NCI-H82 (cell line): ENCODE results near the gene AQP10.
"Not testable (repeated sequence)": the region's sequence is repeated elsewhere in the genome, so short reads cannot be mapped to it uniquely, and the experiment has no call there.

ENCODE experiments used
- DNase-seq: peaks from one replicate; lab custom pipeline; 2025; lab: John Stamatoyannopoulos, UW

Gene AQP10, protein sequence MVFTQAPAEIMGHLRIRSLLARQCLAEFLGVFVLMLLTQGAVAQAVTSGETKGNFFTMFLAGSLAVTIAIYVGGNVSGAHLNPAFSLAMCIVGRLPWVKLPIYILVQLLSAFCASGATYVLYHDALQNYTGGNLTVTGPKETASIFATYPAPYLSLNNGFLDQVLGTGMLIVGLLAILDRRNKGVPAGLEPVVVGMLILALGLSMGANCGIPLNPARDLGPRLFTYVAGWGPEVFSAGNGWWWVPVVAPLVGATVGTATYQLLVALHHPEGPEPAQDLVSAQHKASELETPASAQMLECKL

DNA sequence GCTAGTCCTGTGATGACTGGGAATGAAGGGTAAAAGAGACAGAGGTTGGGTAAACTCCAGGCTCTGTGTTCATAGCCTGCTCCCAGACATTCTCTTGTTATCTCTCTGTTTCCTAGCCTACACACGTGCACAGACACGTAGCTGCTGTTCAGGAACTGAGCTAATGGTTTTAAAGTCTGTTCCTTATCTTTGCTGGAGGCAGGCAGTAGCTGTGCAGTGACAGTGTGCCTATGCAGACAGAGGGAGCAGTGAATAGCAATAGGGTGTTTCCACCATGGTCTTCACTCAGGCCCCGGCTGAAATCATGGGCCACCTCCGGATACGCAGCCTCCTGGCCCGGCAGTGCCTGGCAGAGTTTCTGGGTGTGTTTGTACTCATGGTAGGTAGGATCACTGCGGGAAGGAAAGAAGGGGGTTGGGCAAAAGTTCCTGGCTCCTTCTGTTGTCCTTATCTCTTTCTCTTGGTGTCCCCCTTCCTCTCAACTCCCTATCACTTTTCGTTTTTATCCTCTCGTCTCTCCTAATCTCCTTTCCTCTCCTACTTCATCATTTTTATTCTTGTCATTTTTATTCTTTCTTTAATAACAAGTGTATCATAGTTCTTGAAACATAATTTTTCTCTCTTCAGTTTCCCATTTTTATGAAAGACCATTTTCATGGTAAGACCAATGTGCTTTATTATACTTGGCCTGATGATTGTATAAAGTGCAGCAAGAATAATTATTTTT lies at the start of gene AQP10:
AQP10 (plus strand) TSS at position 212 of the 727 bp plus-strand sequence; CDS start at position 275, 63 bp downstream.
- no peak for DNase-seq

DNA sequence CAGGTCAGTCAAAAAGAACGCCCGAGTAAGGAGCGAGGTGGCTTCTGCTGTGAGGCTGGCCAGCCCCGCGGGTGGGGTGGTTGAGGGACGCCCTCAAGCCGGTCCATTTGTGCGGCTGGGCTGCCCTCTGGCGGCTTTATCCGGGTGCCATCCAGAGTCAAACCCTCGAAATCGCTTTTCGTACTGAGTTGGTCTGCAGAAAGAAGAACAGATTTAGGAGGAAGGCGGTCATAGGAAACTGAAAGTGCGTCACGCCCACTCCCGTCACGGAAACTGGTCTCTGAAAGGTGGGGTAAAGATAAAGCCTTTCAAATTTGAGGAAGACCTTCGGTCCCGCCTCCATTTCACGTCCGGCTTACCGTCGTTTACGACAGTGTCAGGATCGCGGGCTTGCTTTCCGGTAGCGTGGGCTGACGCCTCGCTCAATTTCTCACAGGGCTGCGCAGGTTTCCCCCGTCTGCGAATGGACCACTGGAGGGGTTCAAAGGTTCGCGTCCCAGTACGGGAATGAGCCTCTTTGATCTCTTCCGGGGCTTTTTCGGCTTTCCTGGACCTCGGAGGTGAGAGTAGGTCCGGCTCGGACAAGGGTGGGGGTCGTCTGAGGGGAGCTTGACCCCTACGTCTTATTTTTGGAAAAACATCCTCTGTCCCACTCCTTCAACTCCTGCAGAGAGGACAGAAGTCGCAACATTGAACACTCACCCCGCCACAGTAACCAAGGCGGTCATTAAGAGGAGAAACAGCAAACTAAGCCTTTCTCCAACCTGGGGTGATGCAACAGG lies 48.5 kb upstream of the AQP10 start, which contains the start of gene HAX1:
HAX1 (plus strand) TSS at position 413 of the 782 bp plus-strand sequence; CDS start at position 508, 95 bp downstream.
- DNase-seq: peak; percentile 98

DNA sequence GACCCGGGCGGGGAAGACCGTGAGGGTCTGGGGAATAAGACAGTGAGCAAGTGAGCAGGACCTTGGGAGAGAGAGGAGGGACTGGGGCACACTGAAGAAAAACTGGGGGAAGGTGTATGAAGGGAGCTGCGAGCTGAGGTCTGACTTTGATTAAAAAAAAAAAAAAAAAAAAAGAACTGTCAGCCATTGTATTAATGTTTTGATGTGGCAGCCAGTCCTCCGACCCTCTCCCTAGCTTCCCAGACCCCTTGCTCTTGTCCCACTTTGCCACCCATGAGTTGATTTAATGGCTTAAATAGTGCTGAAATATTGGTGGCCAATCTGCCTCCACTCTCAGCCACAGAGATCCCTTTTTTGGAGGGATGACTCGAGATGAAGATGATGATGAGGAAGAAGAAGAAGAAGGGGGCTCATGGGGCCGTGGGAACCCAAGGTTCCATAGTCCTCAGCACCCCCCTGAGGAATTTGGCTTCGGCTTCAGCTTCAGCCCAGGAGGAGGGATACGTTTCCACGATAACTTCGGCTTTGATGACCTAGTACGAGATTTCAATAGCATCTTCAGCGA lies 47.8 kb upstream of the AQP10 start:
- DNase-seq: no peak

DNA sequence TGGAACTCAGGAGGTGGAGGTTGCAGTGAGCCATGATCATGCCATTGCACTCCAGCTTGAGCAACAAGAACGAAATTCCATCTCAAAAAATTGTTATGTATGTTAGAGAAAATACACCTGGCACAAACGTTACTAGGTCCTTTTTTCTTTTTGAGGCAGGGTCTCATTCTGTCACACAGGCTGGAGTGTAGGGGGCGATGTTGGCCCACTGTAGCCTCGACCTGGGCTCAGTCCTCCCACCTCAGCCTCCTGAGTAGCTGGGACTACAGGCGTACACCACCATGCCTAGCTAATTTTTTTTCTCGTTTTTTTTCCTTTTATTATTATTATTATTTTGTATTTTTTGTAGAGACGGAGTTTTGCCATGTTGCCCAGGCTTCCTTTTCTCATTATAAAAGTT lies 44.1 kb upstream of the AQP10 start:
- DNase-seq: peak; percentile 45

DNA sequence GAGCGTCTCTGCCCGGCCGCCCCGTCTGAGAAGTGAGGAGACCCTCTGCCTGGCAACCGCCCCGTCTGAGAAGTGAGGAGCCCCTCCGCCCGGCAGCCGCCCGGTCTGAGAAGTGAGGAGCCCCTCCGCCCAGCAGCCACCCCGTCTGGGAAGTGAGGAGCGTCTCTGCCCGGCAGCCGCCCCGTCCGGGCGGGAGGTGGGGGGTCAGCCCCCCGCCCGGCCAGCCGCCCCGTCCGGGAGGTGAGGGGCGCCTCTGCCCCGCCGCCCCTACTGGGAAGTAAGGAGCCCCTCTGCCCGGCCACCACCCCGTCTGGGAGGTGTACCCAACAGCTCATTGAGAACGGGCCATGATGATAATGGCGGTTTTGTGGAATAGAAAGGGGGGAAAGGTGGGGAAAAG lies 33.3 kb upstream of the AQP10 start:
- not testable (repeated sequence) for DNase-seq

DNA sequence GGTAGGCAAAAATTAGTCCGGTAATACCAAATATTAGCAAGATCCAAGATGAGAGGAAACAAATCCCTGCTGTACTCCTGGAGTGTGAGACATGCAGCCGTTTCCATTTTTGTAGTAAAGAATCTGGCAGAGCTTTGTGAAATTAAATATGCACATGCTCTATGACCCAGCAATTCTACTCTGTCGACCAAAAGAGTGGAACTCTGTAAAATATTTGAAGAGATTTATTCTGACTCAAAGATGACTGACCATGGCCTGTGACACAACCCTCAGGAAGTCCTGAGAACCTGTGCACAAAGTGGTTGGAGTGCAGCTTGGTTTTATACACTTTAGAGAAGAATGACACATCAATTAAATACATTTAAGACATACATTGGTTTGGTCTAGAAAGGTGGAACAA lies 32.2 kb upstream of the AQP10 start:
- DNase-seq: no peak

DNA sequence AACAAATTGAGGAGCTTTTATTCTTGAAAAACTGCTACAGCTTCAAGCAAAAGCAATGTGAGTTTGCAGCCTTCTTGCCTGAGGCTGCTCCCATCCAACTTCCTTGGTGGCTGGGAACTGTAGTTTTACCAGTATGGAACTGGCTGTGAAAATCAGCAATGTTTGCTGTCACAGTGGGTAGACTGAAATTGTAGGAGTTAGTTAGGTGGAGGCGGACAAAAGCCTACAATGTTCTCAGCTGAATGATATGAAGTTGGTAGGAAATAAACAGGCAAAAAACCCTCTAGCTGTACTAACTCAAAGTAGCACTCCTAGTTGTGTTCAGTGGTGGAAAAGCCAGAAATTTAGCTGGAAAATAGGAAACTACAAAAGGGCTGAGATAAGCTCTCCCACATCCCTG lies 30.0 kb upstream of the AQP10 start:
- no peak for DNase-seq

DNA sequence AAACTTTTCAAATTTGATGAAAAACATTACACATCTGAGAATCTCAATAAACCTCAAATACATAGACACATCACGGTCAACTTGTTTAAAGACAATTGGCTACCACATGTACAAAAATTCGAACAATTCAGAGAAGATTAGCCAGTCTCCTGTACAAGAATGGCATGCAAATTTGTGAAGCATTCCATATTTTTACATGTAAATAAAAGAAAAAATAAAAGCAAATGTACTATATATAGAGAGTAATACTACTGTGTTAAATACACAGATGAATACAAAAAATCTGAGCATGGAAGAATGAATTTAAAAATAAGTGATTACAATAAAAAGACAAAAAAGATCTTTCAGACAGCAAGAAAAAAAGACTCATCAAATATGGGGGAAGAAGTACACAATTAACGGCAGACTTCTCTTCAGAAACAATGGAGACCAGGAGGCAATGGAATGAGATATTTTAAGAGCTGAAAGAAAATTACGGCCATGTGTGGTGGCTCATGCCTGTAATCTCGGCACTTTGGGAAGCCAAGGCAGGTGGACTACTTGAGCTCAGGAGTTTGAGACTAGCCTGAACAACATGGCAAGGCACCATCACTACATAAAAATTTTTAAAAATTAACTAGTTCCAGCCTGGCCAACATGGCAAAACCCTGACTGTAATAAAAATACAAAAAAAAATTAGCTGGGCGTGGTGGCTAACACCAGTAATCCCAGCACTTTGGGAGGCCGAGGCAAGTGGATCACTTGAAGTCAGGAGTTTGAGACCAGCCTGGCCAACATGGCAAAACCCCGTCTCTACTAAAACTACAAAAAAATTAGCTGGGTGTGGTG lies 25.3 kb upstream of the AQP10 start:
- no peak for DNase-seq

DNA sequence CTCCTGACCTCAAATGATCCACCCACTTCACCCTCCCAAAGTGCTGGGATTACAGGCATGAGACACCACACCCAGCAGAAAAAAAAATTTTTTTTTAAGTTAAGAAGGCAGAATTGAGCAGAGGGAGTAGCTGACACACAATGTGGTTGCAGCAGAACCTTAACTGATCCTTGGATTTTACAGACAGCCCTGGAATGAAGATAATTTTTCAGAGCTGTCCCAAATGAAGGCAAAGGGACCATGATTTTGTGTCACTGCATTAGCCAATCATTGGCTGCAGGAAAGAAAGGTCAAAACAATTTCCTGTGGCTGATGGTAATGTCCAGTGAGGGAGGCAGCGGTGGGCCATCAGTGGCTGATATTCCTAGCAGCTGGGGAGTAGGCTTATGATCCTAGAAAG lies 19.3 kb upstream of the AQP10 start:
- no peak for DNase-seq

DNA sequence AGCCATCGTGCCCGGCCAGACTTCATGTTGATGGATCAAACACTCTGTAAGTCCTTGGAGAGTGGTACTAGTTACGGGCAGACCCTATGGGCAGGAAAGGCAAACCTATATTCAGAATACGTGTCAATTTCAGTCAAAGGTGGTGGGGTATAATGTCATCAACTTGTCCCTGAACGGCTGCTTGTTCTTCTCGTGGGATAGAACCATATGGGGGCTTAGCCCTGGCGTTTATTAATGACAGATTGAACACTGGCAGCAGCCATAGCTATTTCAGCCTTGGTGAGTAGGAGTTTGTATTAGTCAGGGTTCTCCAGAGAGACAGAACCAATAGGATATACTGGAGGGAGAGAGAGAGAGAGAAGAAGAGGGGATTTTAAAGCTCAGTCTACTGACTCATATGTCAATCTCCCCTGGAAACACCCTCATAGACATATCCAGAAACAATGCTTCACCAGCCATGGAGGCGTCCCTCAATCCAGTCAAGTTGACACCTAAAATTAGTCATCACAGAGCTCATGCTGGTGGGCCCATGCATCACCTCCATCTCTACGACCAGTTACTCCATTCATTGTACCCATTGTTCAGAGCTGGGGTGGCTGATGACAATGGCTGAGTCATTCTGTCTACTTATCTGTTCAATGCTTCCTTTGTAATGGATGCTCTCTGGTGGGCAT lies 16.1 kb upstream of the AQP10 start:
- no peak for DNase-seq

DNA sequence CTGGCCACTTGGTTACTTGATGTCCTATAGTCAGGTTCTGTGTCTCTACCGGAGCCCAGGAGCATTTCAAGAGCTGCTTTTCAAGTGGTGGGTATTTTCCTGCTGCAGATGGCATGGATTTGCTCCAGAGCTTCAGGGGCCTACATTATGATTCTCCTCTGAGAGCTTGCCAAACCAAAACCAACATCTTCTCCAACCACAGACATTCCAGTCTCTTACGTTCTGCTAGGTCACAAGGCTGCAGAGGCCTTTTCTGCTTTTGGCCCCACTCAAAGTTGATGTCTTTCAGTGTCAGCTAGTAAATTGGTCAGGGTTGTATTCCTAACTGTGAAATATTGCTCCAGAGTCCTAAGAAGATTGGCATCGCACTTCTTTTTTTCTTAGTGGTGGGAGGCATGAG lies 14.7 kb upstream of the AQP10 start:
- DNase-seq: no peak

DNA sequence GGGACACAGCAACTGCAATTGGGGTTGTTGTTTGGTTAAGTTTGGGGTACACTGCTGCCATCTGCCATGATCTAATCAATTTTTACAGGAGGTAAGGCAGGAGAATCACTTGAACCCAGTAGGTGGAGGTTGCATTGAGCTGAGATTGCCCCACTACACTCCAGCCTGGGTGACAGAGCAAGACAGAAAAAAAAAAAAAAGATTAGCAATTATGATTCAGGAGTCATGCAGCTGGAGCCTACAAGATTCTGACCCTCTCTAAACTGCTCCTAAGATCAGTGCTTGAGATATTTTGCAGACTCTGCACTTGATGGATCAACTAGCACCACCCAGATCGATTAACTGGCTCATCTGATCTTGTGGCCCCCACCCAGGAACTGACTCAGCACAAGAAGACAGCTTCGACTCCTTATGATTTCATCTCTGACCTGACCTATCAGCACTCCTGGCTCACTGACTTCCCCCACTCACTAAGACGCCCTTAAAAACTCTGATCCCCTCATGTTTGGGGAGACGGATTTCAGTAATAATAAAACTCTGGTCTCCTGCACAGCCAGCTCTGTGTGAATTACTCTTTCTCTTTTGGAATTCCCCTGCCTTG lies 13.1 kb upstream of the AQP10 start:
- not testable (repeated sequence) for DNase-seq

DNA sequence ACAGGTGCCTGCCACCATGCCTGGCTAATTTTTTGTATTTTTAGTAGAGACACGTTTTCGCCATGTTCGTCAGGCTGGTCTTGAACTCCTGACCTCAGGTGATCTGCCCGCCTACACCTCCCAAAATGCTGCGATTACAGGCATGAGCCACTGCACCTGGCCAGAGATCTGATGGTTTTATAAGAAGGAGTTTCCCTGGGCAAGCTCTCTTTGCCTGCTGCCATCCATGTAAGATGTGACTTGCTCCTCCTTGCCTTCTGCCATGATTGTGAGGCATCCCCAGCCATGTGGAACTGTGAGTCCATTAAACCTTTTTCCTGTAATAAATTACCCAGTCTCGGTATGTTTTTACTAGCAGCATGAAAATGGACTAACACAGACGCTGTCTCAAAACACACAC lies 11.8 kb upstream of the AQP10 start:
- DNase-seq: not testable (repeated sequence)

DNA sequence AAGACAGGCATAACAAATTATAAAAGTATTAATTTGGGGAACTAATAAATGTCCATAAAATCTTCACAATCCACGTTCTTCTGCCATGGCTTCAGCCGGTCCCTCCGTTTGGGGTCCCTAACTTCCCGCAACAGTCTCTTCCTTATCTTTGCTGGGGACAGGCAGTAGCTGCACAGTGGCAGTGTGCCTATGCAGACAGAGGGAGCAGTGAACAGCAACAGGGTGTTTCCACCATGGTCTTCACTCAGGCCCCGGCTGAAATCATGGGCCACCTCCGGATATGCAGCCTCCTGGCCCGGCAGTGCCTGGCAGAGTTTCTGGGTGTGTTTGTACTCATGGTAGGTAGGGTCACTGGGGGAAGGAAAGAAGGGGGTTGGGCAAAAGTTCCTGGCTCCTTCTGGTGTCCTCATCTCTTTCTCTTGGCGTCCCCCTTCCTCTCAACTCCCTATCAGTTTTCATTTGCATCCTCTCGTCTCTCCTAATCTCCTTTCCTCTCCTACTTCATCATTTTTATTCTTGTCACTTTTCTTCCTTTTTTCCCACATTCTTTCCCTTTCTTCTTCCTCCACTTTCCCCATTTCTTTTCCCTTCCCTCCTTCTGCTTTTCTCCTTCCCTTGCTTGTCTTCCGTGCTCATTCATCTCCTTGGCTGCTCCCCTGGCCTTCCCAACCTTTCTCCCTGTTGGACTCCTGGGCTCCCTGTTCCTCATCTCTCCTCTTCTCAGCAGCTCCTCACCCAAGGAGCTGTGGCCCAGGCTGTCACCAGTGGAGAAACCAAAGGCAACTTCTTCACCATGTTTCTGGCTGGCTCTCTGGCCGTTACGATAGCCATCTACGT lies 8.4 kb upstream of the AQP10 start:
- DNase-seq: not testable (repeated sequence)

DNA sequence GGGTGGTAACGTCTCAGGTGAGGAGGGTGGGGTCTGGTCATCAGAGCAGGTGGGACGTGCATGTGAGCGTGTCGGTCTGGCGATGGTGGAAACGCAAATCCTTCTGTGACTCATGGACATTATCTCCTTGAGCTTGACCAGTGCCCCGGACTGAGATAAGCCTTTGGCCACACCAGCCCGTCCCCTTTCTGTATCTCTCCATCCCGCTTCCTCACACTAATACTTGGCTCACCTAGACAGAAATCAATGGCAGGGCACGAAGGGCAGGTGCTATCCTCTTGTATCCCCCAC lies 7.9 kb upstream of the AQP10 start:
- DNase-seq: no peak

DNA sequence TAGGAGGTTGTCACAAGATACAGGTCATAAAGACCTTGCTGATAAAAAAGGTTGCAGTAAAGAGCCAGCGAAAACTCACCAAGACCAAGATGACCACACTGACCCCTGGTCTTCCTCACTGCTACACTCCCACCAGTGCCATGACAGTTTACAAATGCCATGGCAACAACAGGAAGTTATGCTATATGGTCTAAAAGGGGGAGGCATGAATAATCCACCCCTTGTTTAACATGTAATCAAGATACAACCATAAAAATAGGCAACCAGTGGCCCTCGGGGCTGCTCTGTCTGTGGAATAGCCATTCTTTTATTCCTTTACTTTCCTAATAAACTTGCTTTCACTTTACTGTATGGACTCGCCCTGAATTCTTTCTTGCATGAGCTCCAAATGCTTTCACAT lies 6.7 kb upstream of the AQP10 start:
- not testable (repeated sequence) for DNase-seq

DNA sequence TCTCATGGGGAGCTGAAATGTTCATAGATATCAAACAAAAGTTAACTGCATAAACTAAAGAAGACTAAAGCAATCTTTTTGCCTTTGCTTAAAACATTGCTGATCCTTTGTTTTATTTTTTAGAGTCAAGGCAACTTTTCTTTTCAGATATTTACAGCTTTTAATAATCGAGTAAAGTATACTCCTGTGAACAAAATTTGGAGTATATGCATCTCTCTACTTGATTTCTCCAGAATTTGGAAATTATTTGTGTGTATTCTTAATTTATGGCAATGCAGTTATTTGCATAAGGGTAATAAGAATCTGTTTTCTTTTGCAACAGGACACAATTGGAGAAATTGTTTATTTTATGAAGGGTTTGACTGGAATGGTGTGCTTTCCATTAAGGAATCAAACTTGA lies 4.2 kb upstream of the AQP10 start:
- no peak for DNase-seq

DNA sequence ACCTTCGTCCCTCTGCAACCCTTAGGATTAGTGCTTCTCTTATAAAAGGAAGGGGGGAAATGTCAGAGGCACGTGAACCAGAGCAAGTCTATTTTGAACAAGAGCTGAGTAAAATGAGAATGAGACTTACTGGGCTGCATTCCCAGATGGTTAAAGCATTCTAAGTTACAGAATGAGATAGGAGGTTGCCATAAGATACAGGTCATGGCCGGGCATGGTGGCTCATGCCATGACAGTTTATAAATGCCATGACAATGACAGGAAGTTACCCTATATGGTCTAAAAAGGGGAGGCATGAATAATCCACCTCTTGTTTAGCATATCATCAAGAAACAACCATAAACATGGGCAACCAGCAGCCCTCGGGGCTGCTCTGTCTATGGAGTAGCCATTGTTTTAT lies 2.5 kb upstream of the AQP10 start:
- no peak for DNase-seq

DNA sequence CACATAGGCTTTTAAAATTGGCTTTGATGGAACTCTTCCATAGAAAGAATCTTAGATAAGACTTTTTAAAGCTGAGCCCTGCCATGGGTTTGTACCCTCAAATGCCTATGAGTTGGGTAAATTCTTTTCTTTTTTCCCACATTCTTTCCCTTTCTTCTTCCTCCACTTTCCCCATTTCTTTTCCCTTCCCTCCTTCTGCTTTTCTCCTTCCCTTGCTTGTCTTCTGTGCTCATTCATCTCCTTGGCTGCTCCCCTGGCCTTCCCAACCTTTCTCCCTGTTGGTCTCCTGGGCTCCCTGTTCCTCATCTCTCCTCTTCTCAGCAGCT lies 679 bp downstream of the AQP10 start:
- not testable (repeated sequence) for DNase-seq

DNA sequence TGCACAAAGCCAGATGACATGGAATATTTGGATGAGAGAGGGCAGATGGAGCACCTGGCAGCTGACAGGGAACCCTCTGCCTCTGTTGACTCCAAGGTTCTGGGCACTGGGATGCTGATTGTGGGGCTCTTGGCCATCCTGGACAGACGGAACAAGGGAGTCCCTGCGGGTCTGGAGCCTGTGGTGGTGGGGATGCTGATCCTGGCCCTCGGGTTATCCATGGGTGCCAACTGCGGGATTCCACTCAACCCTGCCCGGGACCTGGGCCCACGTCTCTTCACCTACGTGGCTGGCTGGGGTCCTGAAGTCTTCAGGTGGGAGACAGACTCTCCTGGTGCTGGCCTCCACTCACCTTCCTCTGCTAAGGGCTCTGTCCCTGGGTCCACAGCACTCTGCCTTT lies 2.6 kb downstream of the AQP10 start:
- DNase-seq: no peak
